ENCODE data around the gene ALPP.
"Not testable (repeated sequence)": the region's sequence is repeated elsewhere in the genome, so short reads cannot be mapped to it uniquely, and the experiment has no call there.

The ALPP gene

DNA sequence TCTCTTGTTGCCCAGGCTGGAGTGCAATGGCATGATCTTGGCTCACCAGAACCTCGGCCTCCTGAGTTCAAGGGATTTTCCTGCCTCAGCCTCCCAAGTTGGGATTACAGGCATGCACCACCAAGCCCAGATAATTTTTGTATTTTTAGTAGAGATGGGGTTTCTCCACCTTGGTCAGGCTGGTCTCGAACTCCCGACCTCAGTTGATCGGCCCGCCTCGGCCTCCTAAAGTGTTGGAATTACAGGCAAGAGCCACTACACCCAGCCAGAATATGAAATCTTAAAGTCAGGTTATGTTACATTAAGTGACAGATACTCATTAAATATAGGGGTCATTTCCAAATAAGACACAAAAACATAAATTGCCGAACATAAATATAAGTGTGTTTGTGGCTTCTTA, 15.9 kb downstream of the ALPP start:
- not testable (repeated sequence) for H3K9ac ChIP-seq (ENCODE audit: low read depth in 1 of 2, low read length in 2 of 2); H3K27me3 ChIP-seq (ENCODE audit: control insufficient read depth in 2 of 2, insufficient read depth in 2 of 2, low read length in 2 of 2); H3K4me3 ChIP-seq (ENCODE audit: low read length in 2 of 2); H3K9me3 ChIP-seq (ENCODE audit: control insufficient read depth in 2 of 2, low read length in 2 of 2); H3K36me3 ChIP-seq (ENCODE audit: control insufficient read depth in 2 of 2, insufficient read depth in 2 of 2, low read length in 2 of 2); H3K27ac ChIP-seq (ENCODE audit: low read depth in 2 of 2, low read length in 2 of 2); H3K4me1 ChIP-seq (ENCODE audit: control insufficient read depth in 2 of 2, insufficient read depth in 2 of 2, low read length in 2 of 2)

DNA sequence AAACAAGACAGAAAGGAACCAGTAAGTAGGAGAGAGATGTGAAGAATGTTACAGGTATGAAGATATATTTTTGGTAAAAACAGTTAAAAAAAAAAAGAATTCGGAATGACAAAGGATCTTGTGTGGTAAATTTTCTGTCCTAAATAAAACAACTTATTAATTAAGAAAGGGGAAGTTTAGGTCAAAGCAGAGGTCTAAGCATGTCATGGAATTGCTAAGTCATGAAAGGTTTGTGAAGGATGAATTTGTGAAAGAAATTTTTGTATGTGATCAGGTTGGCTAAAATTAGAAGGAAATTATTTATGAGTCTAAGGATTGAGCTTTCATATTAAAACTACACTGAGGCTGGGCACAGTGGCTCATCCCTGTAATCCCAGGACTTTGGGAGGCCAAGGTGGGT, 17.0 kb downstream of the ALPP start:
- Histone ChIP-seq H3K9ac (ENCODE audit: low read depth in 1 of 2, low read length in 2 of 2) (no peak overlapping the region), H3K4me3 (ENCODE audit: low read length in 2 of 2) (no peak overlapping the region), H3K36me3 (ENCODE audit: control insufficient read depth in 2 of 2, insufficient read depth in 2 of 2, low read length in 2 of 2) (no peaks in the 10 kb centered on the region), H3K9me3 (ENCODE audit: control insufficient read depth in 2 of 2, low read length in 2 of 2) (no peaks in the 10 kb centered on the region), H3K27ac (ENCODE audit: low read depth in 2 of 2, low read length in 2 of 2) (no peak overlapping the region), H3K27me3 (ENCODE audit: control insufficient read depth in 2 of 2, insufficient read depth in 2 of 2, low read length in 2 of 2) (peaks cover 0 to 4% of the 10 kb centered on the region in 2 donors), H3K4me1 (ENCODE audit: control insufficient read depth in 2 of 2, insufficient read depth in 2 of 2, low read length in 2 of 2) (peaks cover 0 to 7% of the 10 kb centered on the region in 2 donors)

- Histone ChIP-seq H3K9me3 (ENCODE audit: control insufficient read depth in 2 of 2, low read length in 2 of 2) (no peaks in the 10 kb centered on the region), H3K4me1 (ENCODE audit: control insufficient read depth in 2 of 2, insufficient read depth in 2 of 2, low read length in 2 of 2) (peaks cover 0 to 7% of the 10 kb centered on the region in 2 donors), H3K27ac (ENCODE audit: low read depth in 2 of 2, low read length in 2 of 2) (no peak overlapping the region), H3K4me3 (ENCODE audit: low read length in 2 of 2) (no peak overlapping the region), H3K27me3 (ENCODE audit: control insufficient read depth in 2 of 2, insufficient read depth in 2 of 2, low read length in 2 of 2) (no peaks in the 10 kb centered on the region), H3K36me3 (ENCODE audit: control insufficient read depth in 2 of 2, insufficient read depth in 2 of 2, low read length in 2 of 2) (no peaks in the 10 kb centered on the region), H3K9ac (ENCODE audit: low read depth in 1 of 2, low read length in 2 of 2) (no peak overlapping the region)
Measured at GRCh38 chr2:232396683-232397082, 18.1 kb downstream of the ALPP start.

DNA sequence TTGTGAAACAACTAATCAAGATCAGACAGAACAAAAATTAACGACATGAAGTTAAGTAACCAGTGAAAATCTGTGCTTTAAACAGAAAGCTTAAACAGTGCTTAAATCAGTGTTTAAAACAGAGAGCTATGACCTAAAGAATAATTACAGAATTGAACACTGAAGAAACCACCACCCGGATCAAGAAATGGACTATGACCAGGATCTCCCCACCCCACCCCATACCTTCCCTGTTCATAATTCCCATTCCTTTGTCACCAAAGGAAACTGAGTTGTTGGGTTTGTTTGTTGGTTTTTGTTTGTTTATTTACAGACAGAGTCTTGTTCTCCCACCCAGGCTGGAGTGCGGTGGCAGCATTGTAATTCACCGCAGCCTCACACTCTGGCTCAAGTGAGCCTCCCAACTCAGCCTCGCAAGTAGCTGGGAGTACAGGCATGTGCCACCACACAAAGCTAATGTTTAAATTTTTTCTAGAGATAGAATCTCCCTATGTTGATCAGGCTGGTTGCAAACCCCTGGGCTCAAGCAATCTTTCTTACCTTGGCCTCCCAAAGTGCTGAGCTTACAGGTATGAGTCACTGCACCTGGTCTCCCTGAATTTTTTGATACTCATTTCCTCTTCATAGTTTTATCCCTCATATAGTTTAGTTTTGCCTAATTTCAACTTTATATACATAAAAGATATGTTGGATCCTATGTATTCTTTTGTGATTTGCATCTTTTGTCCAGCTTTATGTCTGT, 19.9 kb downstream of the ALPP start:
- Histone ChIP-seq H3K27me3 (ENCODE audit: control insufficient read depth in 2 of 2, insufficient read depth in 2 of 2, low read length in 2 of 2) (no peaks in the 10 kb centered on the region), H3K9ac (ENCODE audit: low read depth in 1 of 2, low read length in 2 of 2) (no peak overlapping the region), H3K36me3 (ENCODE audit: control insufficient read depth in 2 of 2, insufficient read depth in 2 of 2, low read length in 2 of 2) (no peaks in the 10 kb centered on the region)

DNA sequence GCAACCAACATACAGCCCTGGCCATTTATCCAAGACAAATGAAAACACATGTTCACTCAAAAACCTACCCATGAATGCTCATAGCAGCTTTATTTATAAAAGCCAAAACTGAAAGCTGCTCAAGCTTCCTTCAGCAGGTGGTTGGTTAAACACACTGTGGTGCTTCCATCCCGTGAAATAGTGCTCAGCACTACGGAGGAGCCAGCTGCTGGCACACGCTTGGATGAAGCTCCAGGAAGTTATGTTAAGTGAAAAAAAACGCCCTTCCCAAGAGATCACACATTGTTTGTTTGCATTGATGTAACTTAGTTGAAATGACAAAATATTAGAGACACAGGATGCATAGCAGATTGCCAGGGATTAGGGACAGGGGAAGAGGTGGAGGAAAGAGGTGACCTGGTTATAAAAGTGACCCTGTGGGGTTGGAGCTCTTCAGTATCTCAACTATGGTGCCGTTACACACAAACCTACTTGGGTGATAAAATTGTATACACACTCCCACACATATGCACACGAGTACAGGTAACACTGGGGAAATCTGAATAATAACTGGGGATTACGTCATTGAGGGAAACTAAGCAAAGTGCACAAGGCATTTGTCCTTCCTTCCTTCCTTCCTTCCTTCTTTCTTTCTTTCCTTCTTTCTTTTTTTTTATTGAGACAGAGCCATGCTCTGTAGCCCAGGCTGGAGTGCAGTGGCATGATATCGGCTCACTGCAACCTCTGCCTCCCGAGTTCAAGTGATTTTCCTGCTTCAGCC, 21.9 kb downstream of the ALPP start:
- no peaks in the 10 kb centered on the region for H3K36me3 ChIP-seq (ENCODE audit: control insufficient read depth in 2 of 2, insufficient read depth in 2 of 2, low read length in 2 of 2)
- no peak overlapping the region for H3K27ac ChIP-seq (ENCODE audit: low read depth in 2 of 2, low read length in 2 of 2)
- no peaks in the 10 kb centered on the region for H3K27me3 ChIP-seq (ENCODE audit: control insufficient read depth in 2 of 2, insufficient read depth in 2 of 2, low read length in 2 of 2)
- no peak overlapping the region for H3K4me3 ChIP-seq (ENCODE audit: low read length in 2 of 2)
- peaks cover 0 to 7% of the 10 kb centered on the region in 2 donors for H3K4me1 ChIP-seq (ENCODE audit: control insufficient read depth in 2 of 2, insufficient read depth in 2 of 2, low read length in 2 of 2)
- no peak overlapping the region for H3K9ac ChIP-seq (ENCODE audit: low read depth in 1 of 2, low read length in 2 of 2)
- H3K9me3 ChIP-seq (ENCODE audit: control insufficient read depth in 2 of 2, low read length in 2 of 2) = no peaks in the 10 kb centered on the region

More for the DNA sequence above, 19.9 kb downstream of the ALPP start:
- Histone ChIP-seq H3K27ac (ENCODE audit: low read depth in 2 of 2, low read length in 2 of 2) (peak overlapping the region; percentile 53 to 56), H3K9me3 (ENCODE audit: control insufficient read depth in 2 of 2, low read length in 2 of 2) (no peaks in the 10 kb centered on the region), H3K4me1 (ENCODE audit: control insufficient read depth in 2 of 2, insufficient read depth in 2 of 2, low read length in 2 of 2) (peaks cover 0 to 7% of the 10 kb centered on the region in 2 donors), H3K4me3 (ENCODE audit: low read length in 2 of 2) (no peak overlapping the region)

DNA sequence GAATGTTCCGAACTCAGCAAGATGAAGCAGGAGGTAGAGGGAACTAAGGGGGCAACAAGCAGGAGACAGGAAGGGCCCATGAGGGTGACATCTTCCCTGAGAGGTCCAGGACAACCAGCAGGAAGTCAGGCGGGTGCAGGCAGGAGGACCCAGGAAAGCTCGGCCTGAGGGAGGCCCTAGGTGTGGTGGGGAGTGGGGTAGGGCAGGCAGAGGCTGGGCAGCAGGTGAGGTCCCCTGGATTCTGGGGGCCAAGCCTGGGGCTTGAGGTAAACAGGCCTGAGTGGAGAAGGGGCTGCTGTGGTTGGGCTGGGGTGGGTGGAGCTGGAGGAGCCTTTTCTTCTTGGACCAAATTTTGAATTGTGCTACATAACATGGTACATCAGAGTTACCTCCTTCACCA, 24.0 kb downstream of the ALPP start:
- no peaks in the 10 kb centered on the region for H3K36me3 ChIP-seq (ENCODE audit: control insufficient read depth in 2 of 2, insufficient read depth in 2 of 2, low read length in 2 of 2)
- no peaks in the 10 kb centered on the region for H3K9me3 ChIP-seq (ENCODE audit: control insufficient read depth in 2 of 2, low read length in 2 of 2)
- H3K4me3 ChIP-seq (ENCODE audit: low read length in 2 of 2) = no peak overlapping the region
- peaks cover 0 to 7% of the 10 kb centered on the region in 2 donors for H3K4me1 ChIP-seq (ENCODE audit: control insufficient read depth in 2 of 2, insufficient read depth in 2 of 2, low read length in 2 of 2)
- H3K27ac ChIP-seq (ENCODE audit: low read depth in 2 of 2, low read length in 2 of 2) = no peak overlapping the region
- no peaks in the 10 kb centered on the region for H3K27me3 ChIP-seq (ENCODE audit: control insufficient read depth in 2 of 2, insufficient read depth in 2 of 2, low read length in 2 of 2)
- H3K9ac ChIP-seq (ENCODE audit: low read depth in 1 of 2, low read length in 2 of 2) = no peak overlapping the region

GRCh38 chr2:232405943-232406510, 27.5 kb downstream of the ALPP start:
- no peak overlapping the region for H3K4me3 ChIP-seq (ENCODE audit: low read length in 2 of 2)
- no peak overlapping the region for H3K27ac ChIP-seq (ENCODE audit: low read depth in 2 of 2, low read length in 2 of 2)
- no peak overlapping the region for H3K9ac ChIP-seq (ENCODE audit: low read depth in 1 of 2, low read length in 2 of 2)
- no peaks in the 10 kb centered on the region for H3K27me3 ChIP-seq (ENCODE audit: control insufficient read depth in 2 of 2, insufficient read depth in 2 of 2, low read length in 2 of 2)
- no peaks in the 10 kb centered on the region for H3K36me3 ChIP-seq (ENCODE audit: control insufficient read depth in 2 of 2, insufficient read depth in 2 of 2, low read length in 2 of 2)
- H3K4me1 ChIP-seq (ENCODE audit: control insufficient read depth in 2 of 2, insufficient read depth in 2 of 2, low read length in 2 of 2) = peaks cover 0 to 7% of the 10 kb centered on the region in 2 donors
- no peaks in the 10 kb centered on the region for H3K9me3 ChIP-seq (ENCODE audit: control insufficient read depth in 2 of 2, low read length in 2 of 2)

DNA sequence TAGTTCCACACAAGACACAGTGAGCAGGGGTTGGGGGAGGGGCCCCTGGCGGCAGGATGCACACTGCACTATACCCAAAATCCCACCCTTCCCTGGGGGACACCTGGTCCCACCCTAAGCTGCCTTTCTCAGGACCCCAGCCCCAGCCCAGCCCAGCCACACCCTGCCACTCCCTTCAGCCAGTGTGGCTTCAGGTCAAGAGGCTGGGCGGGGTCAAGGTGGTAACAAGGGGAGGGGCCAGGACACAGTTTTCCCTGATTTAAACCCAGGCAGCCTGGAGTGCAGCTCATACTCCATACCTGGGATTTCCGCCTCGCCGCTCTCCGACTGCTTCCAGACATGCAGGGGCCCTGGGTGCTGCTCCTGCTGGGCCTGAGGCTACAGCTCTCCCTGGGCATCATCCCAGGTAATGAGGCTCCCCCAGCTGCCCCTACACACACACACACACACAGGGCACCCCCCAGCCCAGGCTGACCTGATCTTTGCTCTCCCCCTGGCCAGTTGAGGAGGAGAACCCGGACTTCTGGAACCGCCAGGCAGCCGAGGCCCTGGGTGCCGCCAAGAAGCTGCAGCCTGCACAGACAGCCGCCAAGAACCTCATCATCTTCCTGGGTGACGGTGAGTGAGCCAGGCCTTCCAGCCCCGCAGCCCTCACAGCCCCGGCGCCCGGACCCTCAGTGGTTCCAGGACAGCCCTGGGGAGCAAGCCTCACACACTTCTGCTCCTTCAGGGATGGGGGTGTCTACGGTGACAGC, 28.2 kb downstream of the ALPP start, which contains the start of gene ALPG:
TSS of gene ALPG (plus strand) at position 289 of the 755 bp plus-strand sequence. CDS start at position 340, 51 bp downstream.
- H3K36me3 ChIP-seq (ENCODE audit: control insufficient read depth in 2 of 2, insufficient read depth in 2 of 2, low read length in 2 of 2) = no peaks in the 10 kb centered on the region
- no peaks in the 10 kb centered on the region for H3K9me3 ChIP-seq (ENCODE audit: control insufficient read depth in 2 of 2, low read length in 2 of 2)
- peaks cover 0 to 7% of the 10 kb centered on the region in 2 donors for H3K4me1 ChIP-seq (ENCODE audit: control insufficient read depth in 2 of 2, insufficient read depth in 2 of 2, low read length in 2 of 2)
- H3K27ac ChIP-seq (ENCODE audit: low read depth in 2 of 2, low read length in 2 of 2) = no peak within 1 kb of the TSS
- H3K27me3 ChIP-seq (ENCODE audit: control insufficient read depth in 2 of 2, insufficient read depth in 2 of 2, low read length in 2 of 2) = no peaks in the 10 kb centered on the region
- H3K4me3 ChIP-seq (ENCODE audit: low read length in 2 of 2) = no peak within 1 kb of the TSS
- H3K9ac ChIP-seq (ENCODE audit: low read depth in 1 of 2, low read length in 2 of 2) = no peak within 1 kb of the TSS

DNA sequence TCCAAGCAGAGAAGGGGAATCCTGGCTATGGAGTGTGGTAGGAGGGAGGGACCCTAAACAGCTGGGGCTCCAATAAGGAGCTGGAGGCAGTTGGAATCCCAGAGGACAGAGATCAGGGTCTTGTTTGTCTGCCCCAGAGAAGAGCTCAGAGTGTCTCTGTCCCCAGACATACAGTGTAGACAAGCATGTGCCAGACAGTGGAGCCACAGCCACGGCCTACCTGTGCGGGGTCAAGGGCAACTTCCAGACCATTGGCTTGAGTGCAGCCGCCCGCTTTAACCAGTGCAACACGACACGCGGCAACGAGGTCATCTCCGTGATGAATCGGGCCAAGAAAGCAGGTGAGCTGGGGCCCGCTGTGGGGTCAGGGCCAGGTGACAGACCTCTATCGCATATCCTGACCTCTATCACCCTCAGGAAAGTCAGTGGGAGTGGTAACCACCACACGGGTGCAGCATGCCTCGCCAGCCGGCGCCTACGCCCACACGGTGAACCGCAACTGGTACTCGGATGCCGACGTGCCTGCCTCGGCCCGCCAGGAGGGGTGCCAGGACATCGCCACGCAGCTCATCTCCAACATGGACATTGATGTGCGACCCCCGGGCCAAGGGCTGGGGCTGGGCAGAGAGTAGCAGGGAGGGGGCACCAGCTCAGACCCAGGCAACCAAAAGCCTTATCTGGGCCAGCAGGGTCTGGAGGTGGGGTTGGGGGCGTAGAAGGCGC, 29.0 kb downstream of the ALPP start:
- H3K9me3 ChIP-seq (ENCODE audit: control insufficient read depth in 2 of 2, low read length in 2 of 2); H3K4me1 ChIP-seq (ENCODE audit: control insufficient read depth in 2 of 2, insufficient read depth in 2 of 2, low read length in 2 of 2); H3K9ac ChIP-seq (ENCODE audit: low read depth in 1 of 2, low read length in 2 of 2); H3K27ac ChIP-seq (ENCODE audit: low read depth in 2 of 2, low read length in 2 of 2); H3K4me3 ChIP-seq (ENCODE audit: low read length in 2 of 2); H3K27me3 ChIP-seq (ENCODE audit: control insufficient read depth in 2 of 2, insufficient read depth in 2 of 2, low read length in 2 of 2); H3K36me3 ChIP-seq (ENCODE audit: control insufficient read depth in 2 of 2, insufficient read depth in 2 of 2, low read length in 2 of 2): not testable (repeated sequence)

Measured in mucosa of rectum (tissue), 2 donors.